Muscle of arm (tissue), 12 donors: Measurements from ENCODE around the gene RHBDF1. TPM values are rescaled to one million over a fixed set of nuclear protein-coding genes. Genes with fewer than 3 reads are reported as not detected.
"Not testable (repeated sequence)": the region's sequence is repeated elsewhere in the genome, so short reads cannot be mapped to it uniquely, and the experiment has no call there.

Experiments used
- DNase-seq: peaks from one replicate; pipeline ENCODE4 v3.0.0-alpha.2; 2013
- polyA plus RNA-seq, 12 donors: library from polyadenylated mRNA; unstranded; fragments of 120-200 nt; gene quantifications; one replicate each; pipeline ENCODE4 v1.2.1, GENCODE V29; 2013; ENCODE audit not compliant: insufficient read length in 12 of 12

Gene RHBDF1
- polyA plus RNA-seq, 12 donors = 31.2 to 66.9 (median 42.5) TPM; not detected in 1

DNA sequence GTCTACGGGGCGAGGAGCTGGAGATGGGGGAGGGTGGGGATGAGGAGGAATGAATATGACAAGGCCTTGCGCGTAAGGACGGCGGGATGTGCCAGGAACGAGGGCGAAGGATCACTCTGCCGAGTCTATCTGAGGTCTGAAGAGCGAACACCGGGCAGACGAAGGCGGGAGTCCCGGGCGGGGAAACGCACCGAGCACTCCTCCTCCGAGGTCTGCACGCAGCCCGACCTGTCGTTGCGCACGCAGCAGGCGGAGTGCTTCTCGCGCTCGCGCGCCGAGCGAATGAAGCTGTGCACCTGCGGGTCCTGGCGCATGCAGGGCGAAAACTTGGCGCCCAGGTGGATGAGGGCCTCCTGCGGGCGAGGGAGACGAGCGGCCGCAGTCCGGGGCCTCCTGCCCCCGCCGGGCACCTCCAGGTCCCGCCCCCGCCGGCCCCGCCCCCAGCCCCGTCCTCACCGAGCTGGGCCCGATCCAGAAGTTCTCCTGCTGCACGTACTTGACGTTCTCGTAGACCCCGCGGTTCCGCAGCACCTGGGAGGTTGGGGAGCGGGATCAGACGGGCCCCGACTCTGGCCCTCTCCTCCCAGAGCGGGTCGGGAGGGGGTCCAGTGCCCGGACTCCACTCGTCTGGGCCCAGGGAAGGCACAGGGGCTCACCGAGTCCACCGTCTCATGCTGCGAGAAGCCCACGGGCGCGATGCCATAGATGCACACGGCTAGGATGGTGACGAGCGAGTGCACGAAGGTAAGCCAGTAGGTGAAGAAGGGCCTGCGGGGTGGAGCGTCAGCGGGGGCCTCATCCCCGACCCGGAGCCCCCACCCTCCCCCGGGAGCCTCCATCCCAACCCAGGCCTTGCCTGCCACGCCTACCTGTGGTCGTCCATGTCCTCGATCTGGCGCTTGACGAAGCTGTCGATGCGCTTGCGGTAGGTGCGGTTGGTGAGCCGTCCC, 11.2 kb downstream of the RHBDF1 start:
- no peak for DNase-seq

DNA sequence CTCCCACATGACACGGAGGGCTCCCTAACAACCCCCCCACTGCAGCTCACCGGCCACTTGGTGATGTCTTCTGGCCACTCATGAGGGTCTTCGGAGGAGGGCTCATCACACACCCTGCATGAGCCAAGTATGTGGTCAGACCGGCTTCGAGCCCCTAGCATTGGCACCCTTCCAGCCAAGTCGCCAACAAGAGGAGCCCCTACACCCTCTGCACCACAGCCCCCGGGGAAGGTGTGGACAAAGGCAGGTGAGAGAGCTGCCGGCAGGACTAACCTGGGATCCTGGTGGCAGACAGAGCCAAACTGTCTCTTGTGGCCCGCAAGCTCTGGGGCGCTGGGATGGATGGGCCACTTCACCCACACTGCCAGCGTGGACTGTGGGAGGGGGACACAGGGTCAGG, 12.3 kb downstream of the RHBDF1 start:
- DNase-seq = no peak

DNA sequence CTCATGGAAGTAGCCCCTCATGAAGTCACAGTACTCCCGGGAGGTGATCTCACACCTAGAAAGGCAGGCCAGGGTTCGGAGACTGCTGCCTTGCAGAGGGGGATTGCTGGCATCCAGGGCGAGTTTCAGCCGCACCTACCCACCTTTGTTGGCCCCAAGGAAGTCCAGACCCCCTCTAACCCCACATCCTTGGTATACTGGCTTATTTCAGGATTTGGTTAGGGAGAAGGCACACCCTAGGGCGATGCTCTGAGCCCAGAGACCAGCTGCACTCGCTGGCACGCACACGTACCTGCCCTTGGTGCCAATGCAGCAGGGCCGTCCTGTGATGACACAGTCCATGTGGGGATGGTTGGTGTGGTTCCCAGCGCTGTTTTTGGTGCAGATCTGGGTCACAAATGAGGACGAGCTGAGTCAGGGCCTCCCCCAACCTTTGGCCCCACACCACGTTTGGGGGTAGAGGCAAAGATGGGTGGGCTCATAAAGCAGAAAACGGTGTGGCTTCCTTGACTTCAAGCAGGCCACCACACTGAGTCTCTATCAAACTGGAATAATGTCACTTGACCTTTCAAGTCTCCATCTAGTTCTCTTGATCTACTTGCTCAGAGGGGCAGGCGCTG, 12.9 kb downstream of the RHBDF1 start:
- DNase-seq = no peak

DNA sequence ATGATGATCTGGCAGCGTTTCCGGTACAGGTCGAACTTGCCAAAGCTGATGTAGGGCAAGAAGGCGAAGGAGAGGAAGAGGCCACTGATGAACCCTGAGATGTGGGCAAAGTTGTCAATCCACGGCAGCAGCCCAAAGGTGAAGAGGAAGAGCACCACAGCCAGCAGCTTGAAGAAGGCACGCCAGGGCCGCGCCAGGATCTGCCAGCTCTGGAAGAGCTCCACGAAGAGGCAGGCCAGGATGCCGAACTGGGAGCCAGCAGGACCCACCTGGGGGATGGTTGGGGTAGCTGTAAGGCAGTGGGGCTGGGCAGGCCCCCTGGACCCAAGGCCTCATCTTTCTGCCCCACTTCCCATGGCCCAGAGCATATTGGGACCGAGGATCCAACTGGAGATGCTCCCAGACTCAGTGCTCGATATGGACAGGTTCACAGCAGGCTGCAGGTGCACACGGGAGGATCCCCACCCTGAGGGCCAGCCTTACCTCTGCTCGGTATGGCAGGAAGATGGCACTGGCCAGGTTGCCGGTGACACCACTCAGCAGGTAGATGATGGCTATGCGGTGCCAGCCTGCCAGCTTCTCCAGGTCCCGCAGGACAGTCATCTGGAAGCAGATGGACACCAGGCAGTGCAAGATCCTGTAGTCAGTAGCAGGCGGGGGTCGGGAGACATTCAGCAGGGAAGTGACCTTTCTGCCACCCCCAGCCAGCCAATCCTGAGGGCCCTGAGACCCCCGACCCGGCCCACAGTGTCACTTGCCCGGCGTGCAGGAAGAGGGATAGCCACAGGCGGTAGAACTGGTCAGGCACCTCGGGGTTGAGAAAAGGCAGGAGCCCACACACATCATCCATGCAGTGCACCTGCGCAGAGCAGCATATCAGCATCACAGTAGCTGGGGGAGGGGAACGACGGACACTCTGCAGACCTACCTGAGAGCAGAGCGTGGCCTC, 13.7 kb downstream of the RHBDF1 start:
- no peak for DNase-seq

DNA sequence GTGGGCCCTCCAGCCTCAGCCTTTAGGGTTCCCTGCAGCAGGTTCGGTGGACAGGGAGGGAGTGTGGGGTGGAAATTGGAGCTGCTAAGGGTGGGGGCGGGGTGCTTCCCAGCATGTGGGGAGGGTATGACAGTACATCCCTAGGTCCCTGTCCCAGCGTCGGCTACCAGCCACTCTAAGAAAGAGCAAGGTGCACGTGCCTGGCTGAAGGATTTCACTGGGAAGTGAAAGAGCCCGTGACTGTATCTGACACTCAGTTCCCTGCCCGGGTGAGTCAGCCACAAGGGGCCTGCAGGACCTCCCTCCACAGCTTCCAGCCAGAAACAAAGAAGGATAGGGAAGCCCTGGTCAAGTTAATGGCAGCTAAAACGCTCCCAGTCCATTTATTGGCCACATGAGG, 14.7 kb downstream of the RHBDF1 start:
- no peak for DNase-seq

DNA sequence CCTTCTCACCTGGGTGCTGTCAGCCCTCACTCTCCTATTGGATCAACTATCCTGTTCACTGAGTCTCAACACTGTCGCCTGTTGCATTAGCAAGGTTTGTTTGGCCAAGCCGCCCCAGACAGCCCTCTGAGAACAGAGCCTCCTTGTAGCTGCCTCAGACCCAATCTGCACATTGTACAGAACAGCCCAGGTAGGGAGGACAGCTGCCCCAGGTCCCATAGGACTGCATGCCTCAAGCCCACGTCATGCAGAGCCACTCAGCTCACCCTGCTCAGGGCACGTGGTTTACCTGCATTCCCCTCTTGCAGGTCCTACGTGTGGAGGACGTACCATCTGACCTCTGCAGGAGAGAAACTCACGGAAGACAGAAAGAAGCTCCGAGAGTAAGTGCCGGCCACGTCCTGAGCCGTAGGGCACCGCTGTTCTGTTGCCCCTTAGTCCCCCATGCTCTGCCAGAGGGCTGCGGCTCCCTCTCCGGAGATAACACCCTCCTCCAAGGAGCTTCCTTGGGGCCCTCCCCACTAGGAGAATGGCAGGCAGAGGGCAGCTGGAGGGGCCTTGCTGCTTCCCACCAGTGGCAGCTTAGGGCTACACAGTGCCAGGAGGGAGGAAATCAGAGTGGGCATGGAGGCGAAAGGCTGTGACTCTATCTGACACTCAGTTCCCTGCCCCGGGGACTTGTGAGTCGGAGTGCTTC, 16.1 kb downstream of the RHBDF1 start:
- DNase-seq = no peak

DNA sequence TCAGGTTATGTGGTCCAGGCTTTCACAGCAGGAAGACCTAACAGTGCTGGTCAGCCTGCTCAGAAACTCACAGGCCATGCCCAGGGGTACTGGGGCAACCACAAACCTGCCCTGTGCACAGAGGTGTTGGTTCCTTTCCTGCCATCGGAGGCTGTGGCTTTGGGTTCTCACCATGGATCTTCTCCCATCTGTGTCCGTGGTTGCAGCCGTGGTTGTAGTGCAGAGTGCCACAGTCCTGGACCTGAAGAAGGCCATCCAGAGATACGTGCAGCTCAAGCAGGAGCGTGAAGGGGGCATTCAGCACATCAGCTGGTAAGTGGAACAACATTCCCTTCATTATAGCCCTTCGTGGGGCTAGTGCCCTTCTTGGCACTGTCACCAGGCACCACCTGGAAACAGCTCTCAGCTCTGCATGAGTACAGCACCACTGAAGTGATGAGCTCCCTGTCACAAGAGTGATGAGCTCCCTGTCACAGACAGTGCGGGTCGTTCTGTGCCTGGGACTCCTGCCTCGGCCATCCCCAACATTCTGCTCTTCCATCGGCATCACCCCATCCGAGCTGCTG, 16.8 kb downstream of the RHBDF1 start:
- DNase-seq = no peak

DNA sequence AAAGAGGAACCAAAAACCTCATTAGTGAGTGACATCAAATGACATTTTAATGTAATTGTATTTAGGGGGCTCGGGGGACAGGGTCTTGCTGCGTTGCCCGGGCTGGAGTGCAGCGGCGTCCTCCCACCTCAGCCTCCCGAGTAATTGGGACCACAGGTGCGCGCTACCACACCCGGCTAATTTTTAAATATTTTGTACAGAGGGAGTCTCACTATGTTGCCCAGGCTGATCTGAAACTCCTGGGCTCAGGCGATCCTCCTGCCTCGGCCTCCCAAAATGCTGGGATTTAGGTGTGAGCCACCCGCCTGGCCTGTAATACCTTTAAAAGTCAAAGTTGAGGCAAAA, 18.2 kb downstream of the RHBDF1 start:
- DNase-seq = no peak

DNA sequence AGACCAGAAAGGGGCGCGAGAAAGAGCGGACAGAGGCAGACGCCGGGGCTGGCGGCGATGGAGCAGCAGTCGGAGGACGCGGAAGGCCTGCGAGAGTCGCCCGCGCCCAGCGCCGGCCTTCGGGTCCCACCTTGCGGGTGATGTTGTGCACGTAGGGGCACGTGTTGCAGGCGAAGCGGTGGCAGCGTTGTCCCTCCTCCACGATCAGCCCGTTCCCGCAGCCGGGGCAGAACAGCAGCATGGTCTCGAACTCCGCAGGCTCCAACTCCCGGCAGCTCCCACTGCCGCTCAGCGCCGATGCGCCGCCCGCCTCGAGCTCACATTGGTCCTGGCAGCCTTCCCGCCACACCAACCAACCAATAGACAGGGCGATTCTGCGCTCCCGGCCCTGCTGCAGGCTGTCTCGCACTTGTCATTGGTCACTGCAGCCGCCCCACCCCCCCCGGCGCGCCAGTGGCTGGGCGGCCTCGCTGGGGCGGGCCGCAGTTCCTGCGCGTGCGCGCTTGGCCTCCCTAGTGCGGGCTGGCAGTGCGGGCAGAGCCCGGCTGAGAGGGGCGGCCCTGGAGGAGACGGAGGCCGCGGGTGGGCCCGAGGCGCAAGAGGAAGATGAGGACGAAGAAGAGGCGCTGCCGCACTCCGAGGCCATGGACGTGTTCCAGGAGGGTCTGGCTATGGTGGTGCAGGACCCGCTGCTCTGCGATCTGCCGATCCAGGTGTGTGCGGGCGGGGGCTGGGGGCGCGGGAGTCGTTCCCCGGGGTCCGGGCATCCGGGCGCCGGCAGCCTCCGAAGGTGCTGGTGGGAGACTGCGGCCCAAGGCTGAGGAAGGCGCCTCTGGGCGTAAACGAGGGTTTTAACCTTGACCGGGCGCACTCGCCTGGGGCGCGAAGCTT, 18.8 kb downstream of the RHBDF1 start, which contains the start of the genes POLR3K and SNRNP25:
TSS of gene POLR3K (minus strand) at position 263 of the 891 bp plus-strand sequence. CDS start at position 241, 22 bp downstream.
TSS of gene SNRNP25 (plus strand) at position 483 of the 891 bp plus-strand sequence. CDS start at position 672, 189 bp downstream.
- DNase-seq = peak; percentile 96

DNA sequence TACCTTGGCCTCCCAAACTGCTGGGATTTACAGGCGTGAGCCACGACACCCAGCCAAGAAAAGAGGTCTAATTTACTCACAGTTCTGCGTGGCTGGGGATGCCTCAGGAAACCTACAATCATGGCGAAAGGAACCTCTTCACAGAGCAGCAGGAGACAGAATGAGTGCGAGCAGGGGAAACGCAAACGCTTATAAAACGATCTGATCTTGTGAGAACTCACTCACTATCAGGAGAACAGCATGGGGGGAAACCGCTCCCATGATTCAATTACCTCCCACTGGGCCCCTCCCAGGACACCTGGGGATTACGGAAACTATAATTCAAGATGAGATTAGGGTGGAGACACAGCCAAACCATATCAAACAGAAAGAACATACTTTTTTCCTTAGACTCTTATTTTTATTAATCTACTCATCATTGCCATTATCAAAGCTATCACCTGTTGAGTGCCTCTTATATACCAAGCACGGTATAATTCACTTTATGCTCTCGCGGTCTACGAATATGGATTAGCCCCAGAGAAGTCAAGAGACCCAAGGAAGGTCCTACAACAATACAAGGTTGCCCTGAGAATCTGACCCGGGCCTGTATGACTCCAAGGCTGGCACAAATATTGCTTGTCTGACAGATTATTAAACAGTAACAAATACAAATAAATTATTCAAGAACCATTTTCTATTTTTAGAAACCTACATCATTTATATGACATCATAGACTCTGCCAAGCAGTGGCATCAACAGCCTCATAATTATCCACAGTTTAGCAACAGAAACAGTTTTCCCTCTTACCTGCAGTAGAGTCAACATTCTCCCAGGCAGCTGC, 21.5 kb downstream of the RHBDF1 start:
- no peak for DNase-seq

DNA sequence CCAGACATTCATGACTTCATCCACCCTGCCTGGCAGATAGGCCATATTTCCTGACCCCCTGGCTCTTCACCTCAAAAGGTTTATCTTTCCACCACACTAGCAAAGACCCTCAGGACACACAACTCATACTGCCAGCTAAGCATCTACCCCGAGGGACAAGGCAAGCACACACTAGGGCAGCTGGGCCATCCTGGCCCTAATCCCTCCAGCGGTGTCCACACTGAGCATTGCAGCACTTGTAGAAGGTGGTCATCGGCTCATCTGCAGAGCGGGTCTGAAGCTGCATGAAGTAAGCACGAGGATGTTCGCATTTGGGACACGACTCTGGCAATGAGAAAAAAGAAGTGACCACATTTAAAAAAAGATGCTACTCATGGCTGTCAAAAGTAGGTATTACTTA, 25.2 kb downstream of the RHBDF1 start:
- no peak for DNase-seq

DNA sequence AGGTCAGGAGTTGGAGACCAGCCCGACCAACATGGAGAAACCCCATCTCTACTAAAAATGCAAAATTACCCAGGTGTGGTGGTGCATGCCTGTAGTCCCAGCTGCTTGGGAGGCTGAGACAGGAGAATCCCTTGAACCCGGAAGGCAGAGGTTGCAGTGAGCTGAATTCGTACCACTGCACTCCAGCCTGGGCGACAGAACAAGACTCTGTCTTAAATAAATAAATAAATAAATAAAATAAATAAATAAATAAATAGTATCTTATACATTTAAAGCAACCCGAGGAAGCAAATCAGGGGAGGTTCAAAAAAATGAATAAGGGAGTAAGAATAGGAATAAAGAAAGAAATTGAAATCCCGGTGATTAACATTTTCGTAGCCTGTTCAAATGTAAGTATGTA, 25.9 kb downstream of the RHBDF1 start:
- DNase-seq = not testable (repeated sequence)

DNA sequence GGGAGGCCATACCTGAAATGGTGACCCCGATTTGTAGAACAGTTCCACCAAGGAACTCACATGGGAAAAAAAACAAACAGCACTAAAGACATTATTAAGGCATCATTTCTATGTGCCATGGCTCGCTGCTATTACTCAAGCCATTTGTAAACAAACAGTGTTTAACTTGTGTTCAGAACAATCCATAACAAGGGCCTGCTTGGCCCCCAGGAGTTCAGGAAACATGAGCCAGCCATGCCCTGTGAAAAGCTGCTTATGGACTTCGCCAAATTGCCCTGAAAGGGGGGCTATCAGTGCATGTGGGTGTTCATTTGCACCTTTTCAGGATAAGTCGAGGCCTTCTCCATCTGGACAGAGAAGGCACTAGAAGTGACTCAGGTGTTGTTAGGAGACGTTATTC, 27.0 kb downstream of the RHBDF1 start:
- DNase-seq = no peak

DNA sequence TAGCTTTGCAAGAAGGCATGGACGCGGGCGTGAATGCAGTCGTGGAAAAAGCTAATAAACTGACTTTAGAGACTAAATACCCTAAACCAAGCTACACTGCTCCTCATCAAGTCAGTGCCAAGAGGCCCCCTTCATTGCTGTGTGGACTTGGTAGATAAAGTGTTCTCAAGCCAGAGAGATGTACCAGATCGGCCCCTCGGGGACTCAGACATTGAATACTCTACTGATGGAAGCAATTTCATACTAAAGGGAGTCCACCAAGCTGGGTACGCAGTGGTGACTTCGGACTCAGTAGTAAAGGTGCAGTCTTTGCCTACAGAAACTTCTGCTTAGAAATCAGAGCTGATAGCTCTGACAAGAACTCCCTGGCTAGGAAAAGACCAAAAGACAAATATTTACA, 27.8 kb downstream of the RHBDF1 start:
- no peak for DNase-seq

DNA sequence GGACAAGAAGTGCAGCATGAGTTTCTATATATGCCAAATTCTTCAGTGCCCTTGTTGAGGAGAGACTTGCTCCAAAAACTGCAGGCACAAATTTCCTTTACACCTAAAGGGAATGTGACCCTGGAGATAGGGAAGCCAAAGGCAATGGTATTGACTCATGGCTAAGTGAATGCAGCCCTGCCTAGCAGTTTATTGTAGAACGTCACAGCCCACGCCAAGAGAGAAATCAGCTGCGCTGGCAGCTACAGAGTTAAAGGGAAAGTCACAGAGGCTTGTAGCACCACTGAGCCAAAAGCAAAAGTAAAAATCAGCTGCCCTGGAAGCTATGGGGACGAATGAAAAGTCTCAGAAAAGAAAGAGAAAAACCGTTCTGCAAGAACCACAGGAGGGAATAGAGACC, 29.1 kb downstream of the RHBDF1 start:
- no peak for DNase-seq

DNA sequence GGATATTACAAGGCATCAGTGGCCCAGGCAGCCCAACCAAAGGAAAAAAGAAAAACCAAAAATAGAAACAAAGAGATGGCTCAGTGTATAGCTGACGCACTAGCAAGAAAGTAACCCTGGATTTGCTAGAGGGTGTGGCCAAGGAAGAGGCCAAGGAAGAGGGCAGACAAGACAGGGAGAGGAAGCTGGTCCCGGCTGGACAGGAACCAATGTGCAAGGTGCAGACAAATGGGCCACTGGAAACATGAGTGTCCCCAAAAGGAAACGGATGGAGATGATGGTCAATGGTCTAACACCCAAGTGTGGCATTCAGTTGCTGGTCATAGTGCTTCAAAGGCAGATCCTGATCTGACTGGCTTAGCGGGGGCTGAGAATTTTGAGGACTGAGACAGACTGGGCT, 29.7 kb downstream of the RHBDF1 start:
- no peak for DNase-seq

DNA sequence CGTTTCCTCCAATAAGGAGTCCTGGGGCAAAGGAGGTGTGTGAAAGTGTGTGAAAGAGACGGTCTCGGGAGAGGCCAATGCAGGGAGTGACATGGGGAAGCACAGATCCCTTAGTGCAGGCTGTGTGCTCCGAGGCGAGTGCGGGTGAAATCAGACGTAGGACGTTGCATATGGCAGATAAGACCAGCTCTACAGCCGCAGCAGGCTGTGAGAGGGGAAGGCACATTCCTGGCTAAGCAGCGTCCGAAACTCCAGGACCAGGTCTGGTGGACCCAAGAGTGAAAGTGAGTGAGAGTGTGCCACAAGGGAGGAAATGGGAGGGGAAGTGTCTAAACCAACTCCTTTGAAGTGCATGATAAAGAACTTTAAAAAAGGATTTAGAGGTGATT, 30.4 kb downstream of the RHBDF1 start:
- no peak for DNase-seq

DNA sequence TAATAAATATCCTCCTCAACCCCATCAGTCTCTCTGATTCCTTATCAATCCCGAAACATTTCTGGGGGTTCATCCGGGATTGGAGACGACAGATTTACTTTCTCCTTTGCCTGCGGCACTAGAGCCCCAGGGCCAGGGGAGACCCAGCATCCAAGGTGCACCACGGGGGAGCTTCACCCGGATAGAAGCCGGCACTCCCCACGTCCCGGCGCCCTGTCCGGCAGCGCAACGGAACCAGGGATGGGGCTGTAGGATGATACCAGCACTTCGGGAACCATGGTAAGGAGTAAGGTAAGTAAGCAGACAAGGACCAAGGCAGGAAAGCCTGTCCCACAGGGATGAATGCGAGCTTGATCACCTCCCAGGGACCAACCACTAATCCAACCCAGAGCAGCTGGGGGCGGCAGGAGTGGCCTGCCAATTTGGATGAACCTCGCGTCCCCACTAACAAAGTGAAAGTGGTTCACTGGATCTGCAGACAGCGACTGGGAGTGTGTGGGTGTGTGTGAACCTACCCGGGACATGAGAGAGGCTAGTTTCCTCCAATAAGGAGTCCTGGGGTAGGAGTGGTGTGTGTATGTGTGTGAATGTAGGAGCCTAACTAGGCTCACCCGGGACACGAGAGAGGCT, 30.9 kb downstream of the RHBDF1 start:
- no peak for DNase-seq
